OCI-LY7 (cell line): ENCODE measurements around the gene CFAP298. TPM values are rescaled to one million over a fixed set of nuclear protein-coding genes. Genes with fewer than 3 reads are reported as not detected.

Source experiments
- BruUV-seq: library from RNA; stranded (reverse); fragments of 400-500 nt; replicated peaks from 2 replicates; lab custom pipeline; 2021; lab: Mats Ljungman, UMichigan
- CTCF ChIA-PET: fragments of 300-600 bp; sonication (Branson Sonifier 250); formaldehyde crosslinking; loops from one replicate; lab custom pipeline; 2022; ENCODE audit warnings: antibody characterized with exemption; ENCODE audit not compliant: unreplicated experiment; lab: Charles Lee
- POLR2A ChIA-PET: fragments of 300-600 bp; sonication (Branson Sonifier 250); formaldehyde crosslinking; loops from one replicate; lab custom pipeline; 2022; ENCODE audit warnings: antibody characterized with exemption; lab: Charles Lee
- DNase-seq: peaks from one replicate; pipeline ENCODE4 v3.0.0-alpha.2; 2015; ENCODE audit warnings: low spot score
- H2AFZ ChIP-seq: fragments of 200-600 bp; sonication (generic), shearing (Covaris generic); 2 replicates; pipeline ENCODE4 v1.6.1; 2014; ENCODE audit warnings: mild to moderate bottlenecking, antibody characterized with exemption, low read length, moderate library complexity
- H3K27ac ChIP-seq: fragments of 200-600 bp; sonication (generic); 2 replicates; pipeline ENCODE4 v1.5.1; 2014; ENCODE audit warnings: mixed run types, low read depth, mild to moderate bottlenecking, moderate library complexity, low read length, inconsistent platforms; ENCODE audit not compliant: poor library complexity, severe bottlenecking
- H3K36me3 ChIP-seq: fragments of 200-600 bp; sonication (generic); 2 replicates; pipeline ENCODE4 v1.6.1; 2014; ENCODE audit warnings: mild to moderate bottlenecking, antibody characterized with exemption, low read length, moderate library complexity, mixed read lengths; ENCODE audit not compliant: insufficient read depth
- H3K4me1 ChIP-seq: fragments of 200-600 bp; sonication (generic); 2 replicates; pipeline ENCODE4 v1.5.1; 2014; ENCODE audit warnings: mild to moderate bottlenecking, low read length; ENCODE audit not compliant: insufficient read depth, poor library complexity, severe bottlenecking
- H3K4me2 ChIP-seq: fragments of 200-600 bp; sonication (generic); 2 replicates; pipeline ENCODE4 v1.6.1; 2014; ENCODE audit warnings: mild to moderate bottlenecking, low read length
- H3K4me3 ChIP-seq: fragments of 200-600 bp; sonication (generic); 2 replicates; pipeline ENCODE4 v1.5.1; 2014; ENCODE audit warnings: mild to moderate bottlenecking, low read depth, low read length; ENCODE audit not compliant: poor library complexity, severe bottlenecking
- H3K79me2 ChIP-seq: fragments of 200-600 bp; sonication (generic); 2 replicates; pipeline ENCODE4 v1.6.1; 2016; ENCODE audit warnings: low read depth, mild to moderate bottlenecking, low read length, moderate library complexity, mixed read lengths; ENCODE audit not compliant: insufficient read depth
- H3K9me2 ChIP-seq: fragments of 200-600 bp; sonication (generic); 2 replicates; pipeline ENCODE4 v1.6.1; 2016; ENCODE audit warnings: mild to moderate bottlenecking, low read length, mixed read lengths; ENCODE audit not compliant: insufficient read depth
- H3K9me3 ChIP-seq: fragments of 200-600 bp; sonication (generic); 2 replicates; pipeline ENCODE4 v1.6.1; 2014; ENCODE audit warnings: mild to moderate bottlenecking, mixed run types, low read length, mixed read lengths
- H4K20me1 ChIP-seq: fragments of 200-600 bp; sonication (generic); 2 replicates; pipeline ENCODE4 v1.6.1; 2014; ENCODE audit warnings: mild to moderate bottlenecking, antibody characterized with exemption, low read length, moderate library complexity, mixed read lengths; ENCODE audit not compliant: insufficient read depth
- CTCF ChIP-seq: fragments of 200-600 bp; sonication (generic); conservative IDR thresholded peaks from 2 replicates; pipeline ENCODE4 v1.5.1; 2014; ENCODE audit warnings: mild to moderate bottlenecking, antibody characterized with exemption, low read length, moderate library complexity, mixed read lengths
- EZH2phosphoT487 ChIP-seq: fragments of 200-600 bp; sonication (generic); IDR thresholded peaks from 2 replicates; pipeline ENCODE4 v1.6.1; 2018; ENCODE audit warnings: low read depth, borderline replicate concordance, mild to moderate bottlenecking, mixed run types, antibody characterized with exemption, low read length, moderate library complexity, mixed read lengths
- intact Hi-C: fragments of 100-400 bp; cut with micrococcal nuclease; formaldehyde crosslinking; loops from one replicate; pipeline ENCODE4 v1.10.0; 2022; ENCODE audit not compliant: unreplicated experiment
- total RNA-seq, 2 experiments: library from RNA; depleted of rRNA in 1 of 2; stranded (reverse); fragments of >200 nt in 1 of 2; shearing (Covaris generic) in 1 of 2; gene quantifications; 2 replicates each; pipeline ENCODE4 v1.2.3, GENCODE V29; 2014 to 2022

CFAP298 gene
- total RNA-seq, 2 experiments from 2014 or later, result 43.6 to 64.2 TPM

DNA sequence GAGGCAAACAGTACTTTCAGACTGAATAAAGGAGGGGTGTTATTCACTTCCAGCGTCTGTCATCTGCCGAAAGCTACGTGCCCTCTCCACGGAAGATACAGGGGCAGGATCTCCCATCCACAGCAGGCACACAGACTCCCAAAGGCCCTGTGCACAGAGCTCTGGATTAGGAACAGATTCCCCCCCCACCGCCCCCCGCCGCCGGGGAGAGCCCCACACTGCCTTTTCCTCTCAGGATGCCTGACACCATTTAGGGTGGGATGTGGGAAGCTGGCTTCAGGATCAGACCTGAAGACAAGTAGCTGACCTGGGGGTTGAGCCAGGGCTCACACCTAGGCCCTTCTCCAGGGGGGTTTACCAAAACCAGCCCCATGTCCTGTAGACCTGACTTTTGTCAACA, 18.5 kb downstream of the CFAP298 start:
- no TSS peak for BruUV-seq
- no peaks in the 10 kb centered on the region for H3K9me3 ChIP-seq
- H2AFZ ChIP-seq, result no peak overlapping the region
- no peaks in the 10 kb centered on the region for H4K20me1 ChIP-seq
- H3K27ac ChIP-seq, result no peak overlapping the region
- TF ChIP-seq CTCF (no peak), EZH2phosphoT487 (no peak)
- intact Hi-C loops, result no loop called here
- no peaks in the 10 kb centered on the region for H3K79me2 ChIP-seq
- no peaks in the 10 kb centered on the region for H3K9me2 ChIP-seq
- H3K4me1 ChIP-seq, result no peaks in the 10 kb centered on the region
- DNase-seq, result no peak
- no peak overlapping the region for H3K4me2 ChIP-seq
- peaks cover 15% of the 10 kb centered on the region for H3K36me3 ChIP-seq
- ChIA-PET CTCF (no interaction called here), POLR2A (no interaction called here)
- H3K4me3 ChIP-seq, result no peak overlapping the region

DNA sequence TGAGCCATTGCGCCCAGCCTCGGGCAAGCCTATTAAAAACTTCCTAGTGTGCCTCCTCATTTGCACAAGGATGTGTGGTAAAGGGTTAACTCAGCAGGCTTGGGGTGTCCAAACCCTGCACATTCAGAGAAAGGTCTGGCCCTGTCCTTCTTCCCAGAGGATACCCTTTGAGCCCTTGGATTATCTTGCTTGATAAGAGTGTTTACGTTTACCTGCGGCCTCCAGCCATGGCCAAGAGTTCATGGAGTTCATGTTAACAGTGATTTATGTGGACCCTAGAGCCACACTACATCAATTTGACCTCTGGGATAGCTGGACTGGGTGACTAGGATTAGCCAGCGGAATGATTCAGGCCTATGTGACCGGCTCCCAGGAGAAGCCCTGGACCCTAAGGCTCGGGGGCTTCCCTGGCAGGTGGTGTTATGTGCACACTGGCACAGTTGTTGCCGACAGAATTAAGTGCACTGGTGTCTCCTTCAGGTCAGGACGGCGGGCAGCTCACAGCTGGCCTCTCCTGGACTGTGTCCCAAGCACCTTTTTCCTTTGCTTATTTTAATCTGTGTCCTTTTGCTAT, 19.2 kb downstream of the CFAP298 start:
- no TSS peak for BruUV-seq
- Histone ChIP-seq H3K4me1 (no peaks in the 10 kb centered on the region), H4K20me1 (no peaks in the 10 kb centered on the region), H3K4me3 (no peak overlapping the region), H3K4me2 (no peak overlapping the region), H3K36me3 (peaks cover 9% of the 10 kb centered on the region; the same call in 1 of the 2 replicates), H3K9me2 (no peaks in the 10 kb centered on the region), H2AFZ (no peak overlapping the region), H3K9me3 (no peaks in the 10 kb centered on the region), H3K27ac (no peak overlapping the region), H3K79me2 (no peaks in the 10 kb centered on the region)
- no peak for DNase-seq
- POLR2A ChIA-PET, result no interaction called here
- TF ChIP-seq CTCF, result no peak
- TF ChIP-seq EZH2phosphoT487, result no peak
- CTCF ChIA-PET, result no interaction called here
- intact Hi-C loops, result no loop called here

- no peaks in the 10 kb centered on the region for H3K79me2 ChIP-seq
- CTCF ChIA-PET, result no interaction called here
These were observed 22.0 kb downstream of the CFAP298 start for GRCh38 chr21:32590130-32590529.

More at GRCh38 chr21:32590130-32590529, 22.0 kb downstream of the CFAP298 start:
- no peaks in the 10 kb centered on the region for H3K9me3 ChIP-seq
- no peak overlapping the region for H2AFZ ChIP-seq
- H3K4me2 ChIP-seq, result no peak overlapping the region
- BruUV-seq, result no TSS peak
- no peaks in the 10 kb centered on the region for H4K20me1 ChIP-seq
- no peak for DNase-seq
- no peaks in the 10 kb centered on the region for H3K36me3 ChIP-seq
- no peak overlapping the region for H3K27ac ChIP-seq
- H3K4me3 ChIP-seq, result no peak overlapping the region
- no peaks in the 10 kb centered on the region for H3K4me1 ChIP-seq
- POLR2A ChIA-PET, result interaction anchor here (0.6 kb wide), 1 partner anchor 1137 kb away, joined by 3 read pairs; no protein-coding TSS in a partner anchor
- H3K9me2 ChIP-seq, result no peaks in the 10 kb centered on the region
- intact Hi-C loops, result no loop called here
- TF ChIP-seq CTCF (no peak), EZH2phosphoT487 (no peak)
